GM18873 (cell line): ENCODE results near the gene PEX5.
"Not testable (repeated sequence)": the region's sequence is repeated elsewhere in the genome, so short reads cannot be mapped to it uniquely, and the experiment has no call there.

Experiments used
- ATAC-seq: cut with Tn5 transposase; IDR thresholded peaks from one replicate; pipeline ENCODE4 v1.9.1; 2021; ENCODE audit warnings: mild to moderate bottlenecking, moderate library complexity, moderate number of reproducible peaks; ENCODE audit not compliant: unreplicated experiment, low FRiP score

The PEX5 gene

GRCh38 chr12:7209958-7210357 is 20.5 kb downstream of the PEX5 start:
- ATAC-seq: no peak

- no peak for ATAC-seq
These were observed 21.2 kb downstream of the PEX5 start for GRCh38 chr12:7210642-7211151.

GRCh38 chr12:7212678-7213077 is 23.2 kb downstream of the PEX5 start:
- no peak for ATAC-seq

- not testable (repeated sequence) for ATAC-seq
These were observed 24.3 kb downstream of the PEX5 start for GRCh38 chr12:7213745-7214144.

GRCh38 chr12:7217475-7218069 is 28.1 kb downstream of the PEX5 start:
- no peak for ATAC-seq

GRCh38 chr12:7219599-7220243 is 30.2 kb downstream of the PEX5 start:
- ATAC-seq: no peak

GRCh38 chr12:7221486-7221885 is 32.0 kb downstream of the PEX5 start:
- ATAC-seq: no peak

GRCh38 chr12:7229741-7230140 is 40.3 kb downstream of the PEX5 start:
- ATAC-seq: no peak

- ATAC-seq: no peak
These were observed 52.0 kb downstream of the PEX5 start for GRCh38 chr12:7241404-7242005.

GRCh38 chr12:7242176-7243101 is 53.0 kb downstream of the PEX5 start:
- ATAC-seq: no peak

GRCh38 chr12:7251328-7251996 is 62.0 kb downstream of the PEX5 start:
- not testable (repeated sequence) for ATAC-seq

- ATAC-seq: no peak
These were observed 69.6 kb downstream of the PEX5 start for GRCh38 chr12:7259060-7259459.
